GM13977 (cell line): ENCODE results near the gene ABHD15.

Source experiments
- DNase-seq: peaks from one replicate; pipeline ENCODE4 v3.0.0; 2012; ENCODE audit warnings: low spot score
- CTCF ChIP-seq: IDR thresholded peaks from 2 replicates; pipeline ENCODE4 v1.5.1; 2012; ENCODE audit warnings: mild to moderate bottlenecking, control low read depth; ENCODE audit not compliant: insufficient read depth; ENCODE audit errors: extremely low read depth, missing control alignments
- in situ Hi-C: fragments of 300-500 bp; cut with MboI; formaldehyde crosslinking; loops from one replicate; pipeline ENCODE4 v1.12.0; 2022; ENCODE audit warnings: low sequenced_read_pairs, low pct_unique_long_range_greater_than_20kb, mixed read lengths, inconsistent platforms; ENCODE audit not compliant: unreplicated experiment

The ABHD15 gene

DNA sequence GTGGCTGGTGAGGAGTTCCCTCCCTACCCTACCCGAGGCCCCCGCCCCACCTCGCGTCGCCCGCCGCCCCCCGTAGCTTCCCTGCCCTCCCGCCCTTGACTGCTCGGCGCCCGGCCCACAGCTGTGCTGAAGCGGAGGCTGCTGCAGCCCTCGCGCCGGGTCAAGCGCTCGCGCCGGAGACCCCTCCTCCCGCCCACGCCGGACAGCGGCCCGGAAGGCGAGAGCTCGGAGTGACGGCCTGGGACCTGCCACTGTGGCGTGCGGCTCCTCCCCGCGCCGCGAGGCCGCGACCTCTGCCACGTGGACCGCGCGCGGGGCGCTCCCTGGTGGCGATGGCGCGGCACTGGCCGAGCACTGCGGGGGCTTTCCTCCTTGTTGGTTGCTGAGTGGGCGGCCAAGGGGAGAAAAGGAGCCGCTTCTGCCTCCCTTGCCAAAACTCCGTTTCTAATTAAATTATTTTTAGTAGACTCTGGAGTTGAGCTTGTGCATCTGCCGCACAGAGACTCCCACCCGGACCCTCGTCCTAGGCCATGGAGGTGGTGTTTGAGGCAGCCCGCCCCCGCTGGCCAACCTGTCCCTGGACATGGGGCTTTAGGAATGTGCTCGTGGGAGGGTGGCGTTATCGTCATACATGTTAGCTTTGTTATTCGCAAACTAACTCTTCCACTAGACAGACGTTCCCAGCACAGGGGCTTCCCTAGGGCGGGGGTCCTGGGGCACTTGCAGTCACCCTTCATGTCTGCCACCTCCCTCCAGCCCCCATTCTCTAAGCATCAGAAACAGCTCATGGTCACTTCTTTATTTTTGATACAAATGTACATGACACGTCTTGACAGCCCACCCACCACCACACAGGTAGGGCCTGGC lies 6.1 kb upstream of the ABHD15 start:
- TF ChIP-seq CTCF: peak; percentile 91
- in situ Hi-C loops: no loop called here
- peak; percentile 76 for DNase-seq

- no peak for DNase-seq
- in situ Hi-C loops: no loop called here
- TF ChIP-seq CTCF: no peak
These were observed 5.2 kb upstream of the ABHD15 start for GRCh38 chr17:29571883-29572681.

GRCh38 chr17:29571486-29571882 lies 4.6 kb upstream of the ABHD15 start:
- in situ Hi-C loops: no loop called here
- no peak for TF ChIP-seq CTCF
- DNase-seq: no peak

GRCh38 chr17:29570521-29570920 lies 3.7 kb upstream of the ABHD15 start:
- no peak for DNase-seq
- in situ Hi-C loops: no loop called here
- no peak for TF ChIP-seq CTCF

DNA sequence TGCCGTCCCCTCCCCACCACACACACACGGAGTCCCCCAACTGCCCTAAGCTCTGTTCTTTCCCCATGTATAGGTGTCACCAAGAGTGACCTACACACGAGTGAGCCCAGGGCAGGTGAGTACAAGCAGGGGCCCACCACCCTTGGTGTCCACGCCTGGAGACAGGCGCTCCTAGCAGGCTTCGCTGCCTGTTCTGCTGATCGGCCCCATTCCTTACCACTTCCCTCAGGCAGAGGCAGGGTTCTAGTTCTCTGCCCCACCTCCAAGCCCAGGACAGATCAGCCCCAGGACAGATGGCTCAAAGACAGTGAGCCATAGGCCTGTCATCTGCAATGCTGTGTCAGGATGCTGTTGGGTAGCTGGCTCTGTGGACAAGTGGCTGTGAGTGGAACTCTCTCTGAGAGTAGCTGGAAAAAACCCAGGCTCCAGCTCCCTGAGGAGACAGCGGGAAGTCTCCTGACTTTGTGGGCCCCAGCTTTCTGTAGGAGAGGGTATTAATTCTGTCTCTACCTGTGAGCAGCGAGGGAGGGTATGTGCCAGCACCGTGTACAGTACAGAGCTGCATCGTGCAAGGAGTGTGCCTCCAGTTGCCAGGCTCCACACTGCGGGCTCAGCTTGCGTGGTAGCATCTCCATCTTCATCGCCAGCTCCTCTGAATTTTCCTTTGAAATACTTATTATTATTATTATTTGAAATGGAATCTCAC lies 2.6 kb upstream of the ABHD15 start:
- in situ Hi-C loops: no loop called here
- DNase-seq: no peak
- TF ChIP-seq CTCF: no peak

DNA sequence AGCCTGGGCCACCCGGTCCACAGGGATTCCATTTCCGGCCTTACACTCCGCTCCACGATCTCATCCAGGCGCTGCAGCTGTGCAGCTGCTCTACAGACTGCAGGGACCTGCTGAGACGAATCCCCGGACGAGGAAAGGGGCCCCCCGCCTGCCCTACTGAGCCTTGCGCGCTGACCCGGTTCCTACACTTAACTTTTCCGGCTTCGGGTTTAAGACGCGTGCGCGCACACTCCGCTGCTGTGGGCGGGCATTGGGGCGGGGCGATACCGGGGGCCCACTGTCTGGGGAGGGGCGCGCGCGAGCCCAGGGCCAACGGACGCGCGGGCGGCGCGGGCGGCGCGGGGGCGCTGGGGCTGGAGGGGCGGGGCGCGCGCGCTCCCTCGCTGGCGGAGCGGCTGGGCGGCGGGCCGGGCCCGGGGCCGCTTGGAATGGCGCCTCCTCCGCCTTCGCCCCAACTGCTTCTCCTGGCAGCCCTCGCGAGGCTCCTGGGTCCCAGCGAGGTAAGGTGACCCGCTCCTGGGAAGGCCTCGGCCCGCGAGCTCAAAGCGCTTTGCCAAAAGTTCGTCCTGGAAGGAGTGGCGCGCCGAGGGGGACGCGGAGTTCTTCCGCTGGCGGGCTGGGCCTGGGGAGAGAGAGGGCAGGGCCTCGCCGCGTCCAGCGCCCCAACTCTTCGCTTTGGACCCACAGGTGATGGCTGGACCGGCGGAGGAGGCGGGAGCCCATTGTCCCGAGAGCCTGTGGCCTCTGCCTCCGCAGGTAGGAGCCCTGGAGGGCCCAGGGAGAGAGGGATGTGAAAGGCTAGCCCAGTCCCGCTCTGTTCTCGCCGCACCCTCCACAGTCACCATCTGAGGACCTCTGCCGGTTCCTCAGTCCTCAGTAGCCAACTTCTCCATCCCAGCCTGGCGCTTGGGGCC lies 1.8 kb upstream of the ABHD15 start, which contains the start of gene TP53I13:
Gene TP53I13, plus strand, starts transcription at position 371 of the 914 bp plus-strand sequence. Its CDS starts 58 bp downstream, at position 429.
- in situ Hi-C loops: no loop called here
- DNase-seq: peak; percentile 96
- TF ChIP-seq CTCF: no peak
